ENCODE measurements around the gene ATP1A4. TPM values are rescaled to one million over a fixed set of nuclear protein-coding genes. Genes with fewer than 3 reads are reported as not detected.

The ATP1A4 gene
- total RNA-seq, 1 donor from 2014 or later = not detected

- Mint-ChIP-seq H3K27ac (ENCODE audit: unreplicated experiment) (no peak overlapping the region), H3K9me3 (ENCODE audit: unreplicated experiment) (no peaks in the 10 kb centered on the region), H3K36me3 (ENCODE audit: unreplicated experiment) (no peaks in the 10 kb centered on the region), H3K4me1 (ENCODE audit: unreplicated experiment) (peaks cover 5% of the 10 kb centered on the region), H3K27me3 (ENCODE audit: unreplicated experiment) (peaks cover 11% of the 10 kb centered on the region), H3K4me3 (ENCODE audit: unreplicated experiment) (no peak overlapping the region)
- TF ChIP-seq CTCF (IDR thresholded peaks at IDR 0.05) = no peak
- no peak for DNase-seq (ENCODE audit: extremely low spot score, unreplicated experiment)
Observed at GRCh38 chr1:160186729-160187128, 35.3 kb downstream of the ATP1A4 start.

GRCh38 chr1:160187407-160187806 lies 36.0 kb downstream of the ATP1A4 start:
- H3K9me3 Mint-ChIP-seq (ENCODE audit: unreplicated experiment) = no peaks in the 10 kb centered on the region
- DNase-seq (ENCODE audit: extremely low spot score, unreplicated experiment) = no peak
- no peak overlapping the region for H3K27ac Mint-ChIP-seq (ENCODE audit: unreplicated experiment)
- no peak overlapping the region for H3K4me3 Mint-ChIP-seq (ENCODE audit: unreplicated experiment)
- peaks cover 5% of the 10 kb centered on the region for H3K4me1 Mint-ChIP-seq (ENCODE audit: unreplicated experiment)
- TF ChIP-seq CTCF (IDR thresholded peaks at IDR 0.05) = no peak
- peaks cover 9% of the 10 kb centered on the region for H3K27me3 Mint-ChIP-seq (ENCODE audit: unreplicated experiment)
- H3K36me3 Mint-ChIP-seq (ENCODE audit: unreplicated experiment) = no peaks in the 10 kb centered on the region

GRCh38 chr1:160188341-160188740 lies 36.9 kb downstream of the ATP1A4 start:
- TF ChIP-seq CTCF (IDR thresholded peaks at IDR 0.05) = no peak
- Mint-ChIP-seq H3K27ac (ENCODE audit: unreplicated experiment) (no peak overlapping the region), H3K36me3 (ENCODE audit: unreplicated experiment) (no peaks in the 10 kb centered on the region), H3K9me3 (ENCODE audit: unreplicated experiment) (no peaks in the 10 kb centered on the region), H3K4me1 (ENCODE audit: unreplicated experiment) (peaks cover 5% of the 10 kb centered on the region), H3K27me3 (ENCODE audit: unreplicated experiment) (peaks cover 9% of the 10 kb centered on the region), H3K4me3 (ENCODE audit: unreplicated experiment) (no peak overlapping the region)
- no peak for DNase-seq (ENCODE audit: extremely low spot score, unreplicated experiment)

- Mint-ChIP-seq H3K4me1 (ENCODE audit: unreplicated experiment) (peaks cover 5% of the 10 kb centered on the region), H3K27me3 (ENCODE audit: unreplicated experiment) (peaks cover 9% of the 10 kb centered on the region), H3K27ac (ENCODE audit: unreplicated experiment) (no peak within 1 kb of the TSS), H3K9me3 (ENCODE audit: unreplicated experiment) (no peaks in the 10 kb centered on the region), H3K36me3 (ENCODE audit: unreplicated experiment) (no peaks in the 10 kb centered on the region), H3K4me3 (ENCODE audit: unreplicated experiment) (no peak within 1 kb of the TSS)
- no peak for TF ChIP-seq CTCF (IDR thresholded peaks at IDR 0.05)
- DNase-seq (ENCODE audit: extremely low spot score, unreplicated experiment) = no peak
Observed at GRCh38 chr1:160189649-160190625, 38.5 kb downstream of the ATP1A4 start, which contains the start of gene CASQ1. TSS of gene CASQ1 (plus strand) at chr1:160190575. CDS start at chr1:160190752, 177 bp downstream.

- no peak for DNase-seq (ENCODE audit: extremely low spot score, unreplicated experiment)
- no peak overlapping the region for H3K27ac Mint-ChIP-seq (ENCODE audit: unreplicated experiment)
- H3K4me1 Mint-ChIP-seq (ENCODE audit: unreplicated experiment) = peaks cover 5% of the 10 kb centered on the region
- no peaks in the 10 kb centered on the region for H3K9me3 Mint-ChIP-seq (ENCODE audit: unreplicated experiment)
- H3K27me3 Mint-ChIP-seq (ENCODE audit: unreplicated experiment) = peaks cover 6% of the 10 kb centered on the region
- H3K36me3 Mint-ChIP-seq (ENCODE audit: unreplicated experiment) = no peaks in the 10 kb centered on the region
- no peak for TF ChIP-seq CTCF (IDR thresholded peaks at IDR 0.05)
- no peak overlapping the region for H3K4me3 Mint-ChIP-seq (ENCODE audit: unreplicated experiment)
Observed at GRCh38 chr1:160191756-160192155, 40.4 kb downstream of the ATP1A4 start.
